ENCODE data around the gene SYT6.

Gene SYT6, protein sequence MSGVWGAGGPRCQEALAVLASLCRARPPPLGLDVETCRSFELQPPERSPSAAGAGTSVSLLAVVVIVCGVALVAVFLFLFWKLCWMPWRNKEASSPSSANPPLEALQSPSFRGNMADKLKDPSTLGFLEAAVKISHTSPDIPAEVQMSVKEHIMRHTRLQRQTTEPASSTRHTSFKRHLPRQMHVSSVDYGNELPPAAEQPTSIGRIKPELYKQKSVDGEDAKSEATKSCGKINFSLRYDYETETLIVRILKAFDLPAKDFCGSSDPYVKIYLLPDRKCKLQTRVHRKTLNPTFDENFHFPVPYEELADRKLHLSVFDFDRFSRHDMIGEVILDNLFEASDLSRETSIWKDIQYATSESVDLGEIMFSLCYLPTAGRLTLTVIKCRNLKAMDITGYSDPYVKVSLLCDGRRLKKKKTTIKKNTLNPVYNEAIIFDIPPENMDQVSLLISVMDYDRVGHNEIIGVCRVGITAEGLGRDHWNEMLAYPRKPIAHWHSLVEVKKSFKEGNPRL

GRCh38 chr1:114153261-114154145, at the start of gene SYT6:
Gene SYT6, minus strand, starts transcription at chr1:114153869. Its CDS starts 97 bp downstream, at chr1:114153772.
- DNase-seq: peak; percentile 12
- ATAC-seq: peak; percentile 9
- peak within 1 kb of the TSS; percentile 29 for H3K4me3 Mint-ChIP-seq

GRCh38 chr1:114201486-114201885, 47.8 kb upstream of the SYT6 start:
- no peaks in the 10 kb centered on the region for H3K9me3 Mint-ChIP-seq
- no peak overlapping the region for H3K4me3 Mint-ChIP-seq
- no peak overlapping the region for H3K27ac Mint-ChIP-seq
- peaks cover 24% of the 10 kb centered on the region for H3K27me3 Mint-ChIP-seq
- H3K36me3 Mint-ChIP-seq (ENCODE audit: low read depth): no peaks in the 10 kb centered on the region
- DNase-seq: no peak
- no peak for ATAC-seq
- H3K4me1 Mint-ChIP-seq: no peaks in the 10 kb centered on the region

More at GRCh38 chr1:114153261-114154145, at the start of gene SYT6:
- Mint-ChIP-seq H3K27me3 (peaks cover 79% of the 10 kb centered on the region), H3K27ac (no peak within 1 kb of the TSS), H3K4me1 (peaks cover 9% of the 10 kb centered on the region), H3K36me3 (ENCODE audit: low read depth) (no peaks in the 10 kb centered on the region), H3K9me3 (no peaks in the 10 kb centered on the region)

GRCh38 chr1:114199017-114199594, 45.4 kb upstream of the SYT6 start:
- H3K4me1 Mint-ChIP-seq: no peaks in the 10 kb centered on the region
- peaks cover 38% of the 10 kb centered on the region for H3K27me3 Mint-ChIP-seq
- no peak for ATAC-seq
- no peaks in the 10 kb centered on the region for H3K9me3 Mint-ChIP-seq
- no peak for DNase-seq
- H3K36me3 Mint-ChIP-seq (ENCODE audit: low read depth): no peaks in the 10 kb centered on the region
- H3K4me3 Mint-ChIP-seq: no peak overlapping the region
- no peak overlapping the region for H3K27ac Mint-ChIP-seq

DNA sequence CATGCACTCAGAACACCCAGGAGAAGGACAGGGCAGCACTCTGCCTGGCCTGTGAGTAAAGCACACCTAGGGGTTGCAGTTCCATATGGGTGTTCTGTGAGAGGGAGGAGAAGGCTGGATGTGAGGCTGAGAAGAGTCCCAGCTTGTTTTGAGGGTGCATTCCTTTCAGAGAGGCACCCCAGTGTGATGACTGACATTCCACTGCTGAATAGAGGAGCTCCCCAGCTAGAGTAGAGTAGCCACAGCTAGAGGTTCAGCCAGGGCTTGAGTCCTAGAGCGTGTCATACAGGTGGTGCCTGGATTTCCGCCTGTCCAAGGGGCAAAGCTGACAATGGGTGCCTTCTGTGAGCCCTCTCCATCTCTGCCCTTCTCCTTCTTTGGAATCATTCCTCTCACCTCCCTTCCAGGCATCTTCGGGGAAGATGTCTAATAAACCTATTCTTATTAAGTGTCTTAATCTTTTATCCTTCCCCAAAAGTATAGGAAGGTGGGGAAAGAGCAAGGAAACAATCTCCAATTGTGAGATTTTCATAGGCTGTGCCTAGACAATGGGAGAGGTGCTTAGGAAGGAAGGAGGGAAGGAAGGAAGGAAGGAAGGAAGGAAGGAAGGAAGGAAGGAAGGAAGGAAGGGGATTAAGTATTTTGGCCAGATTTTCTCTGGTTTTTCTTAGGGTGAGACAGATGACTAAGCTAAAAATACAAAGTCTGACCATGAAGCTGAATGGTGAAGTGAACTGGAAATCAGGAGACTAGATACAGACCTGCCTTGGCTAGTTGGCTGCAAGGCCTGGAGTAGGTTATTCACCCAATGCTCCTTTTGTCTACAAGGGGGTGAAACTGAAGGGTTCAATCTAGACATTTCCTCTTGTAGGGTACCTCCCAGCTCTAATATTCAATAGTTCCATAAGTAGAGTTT, 43.6 kb upstream of the SYT6 start:
- H3K27me3 Mint-ChIP-seq: peaks cover 42% of the 10 kb centered on the region
- no peak for ATAC-seq
- no peak for DNase-seq
- no peaks in the 10 kb centered on the region for H3K9me3 Mint-ChIP-seq
- no peaks in the 10 kb centered on the region for H3K36me3 Mint-ChIP-seq (ENCODE audit: low read depth)
- no peak overlapping the region for H3K27ac Mint-ChIP-seq
- H3K4me1 Mint-ChIP-seq: no peaks in the 10 kb centered on the region
- no peak overlapping the region for H3K4me3 Mint-ChIP-seq

- no peak overlapping the region for H3K27ac Mint-ChIP-seq
- ATAC-seq (no peak), DNase-seq (no peak)
- peaks cover 40% of the 10 kb centered on the region for H3K27me3 Mint-ChIP-seq
- no peaks in the 10 kb centered on the region for H3K36me3 Mint-ChIP-seq (ENCODE audit: low read depth)
- H3K4me1 Mint-ChIP-seq: no peaks in the 10 kb centered on the region
- no peaks in the 10 kb centered on the region for H3K9me3 Mint-ChIP-seq
- H3K4me3 Mint-ChIP-seq: no peak overlapping the region
Measured at GRCh38 chr1:114195819-114196218, 42.1 kb upstream of the SYT6 start.

- ATAC-seq (no peak), DNase-seq (no peak)
- Mint-ChIP-seq H3K4me1 (no peaks in the 10 kb centered on the region), H3K36me3 (ENCODE audit: low read depth) (no peaks in the 10 kb centered on the region), H3K4me3 (no peak overlapping the region), H3K9me3 (no peaks in the 10 kb centered on the region), H3K27ac (no peak overlapping the region), H3K27me3 (peaks cover 26% of the 10 kb centered on the region)
Measured at GRCh38 chr1:114192328-114192727, 38.7 kb upstream of the SYT6 start.

GRCh38 chr1:114189398-114189797, 35.7 kb upstream of the SYT6 start:
- Mint-ChIP-seq H3K27me3 (peaks cover 6% of the 10 kb centered on the region), H3K4me3 (no peak overlapping the region), H3K27ac (no peak overlapping the region), H3K4me1 (no peaks in the 10 kb centered on the region), H3K36me3 (ENCODE audit: low read depth) (no peaks in the 10 kb centered on the region), H3K9me3 (no peaks in the 10 kb centered on the region)
- no peak for ATAC-seq
- no peak for DNase-seq

DNA sequence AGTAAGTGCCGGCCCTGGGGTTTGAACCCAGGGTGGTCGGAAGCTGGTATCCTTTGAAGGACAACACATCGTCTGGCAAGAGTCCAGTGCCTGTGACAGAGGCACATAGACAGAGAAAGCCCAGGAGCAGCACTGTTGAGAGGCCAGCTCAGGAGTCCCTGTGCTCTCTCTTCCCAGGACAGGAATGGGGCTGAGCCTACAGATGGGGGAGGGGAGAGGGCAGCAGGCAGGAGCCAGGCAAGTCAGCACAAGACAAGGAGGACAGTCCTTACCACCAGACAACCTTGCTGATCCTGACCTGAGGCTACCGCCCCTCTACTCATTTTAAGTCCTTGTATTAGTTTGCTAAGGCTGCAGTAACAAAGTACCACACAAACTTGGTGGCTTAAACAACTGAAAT, 27.7 kb upstream of the SYT6 start:
- H3K4me3 Mint-ChIP-seq: no peak overlapping the region
- no peaks in the 10 kb centered on the region for H3K27me3 Mint-ChIP-seq
- no peak for ATAC-seq
- no peak overlapping the region for H3K27ac Mint-ChIP-seq
- H3K9me3 Mint-ChIP-seq: no peaks in the 10 kb centered on the region
- no peaks in the 10 kb centered on the region for H3K36me3 Mint-ChIP-seq (ENCODE audit: low read depth)
- no peak for DNase-seq
- no peaks in the 10 kb centered on the region for H3K4me1 Mint-ChIP-seq

GRCh38 chr1:114180742-114181141, 27.1 kb upstream of the SYT6 start:
- Mint-ChIP-seq H3K4me1 (no peaks in the 10 kb centered on the region), H3K4me3 (no peak overlapping the region), H3K9me3 (no peaks in the 10 kb centered on the region), H3K27ac (no peak overlapping the region), H3K36me3 (ENCODE audit: low read depth) (no peaks in the 10 kb centered on the region), H3K27me3 (no peaks in the 10 kb centered on the region)
- ATAC-seq (no peak), DNase-seq (no peak)

DNA sequence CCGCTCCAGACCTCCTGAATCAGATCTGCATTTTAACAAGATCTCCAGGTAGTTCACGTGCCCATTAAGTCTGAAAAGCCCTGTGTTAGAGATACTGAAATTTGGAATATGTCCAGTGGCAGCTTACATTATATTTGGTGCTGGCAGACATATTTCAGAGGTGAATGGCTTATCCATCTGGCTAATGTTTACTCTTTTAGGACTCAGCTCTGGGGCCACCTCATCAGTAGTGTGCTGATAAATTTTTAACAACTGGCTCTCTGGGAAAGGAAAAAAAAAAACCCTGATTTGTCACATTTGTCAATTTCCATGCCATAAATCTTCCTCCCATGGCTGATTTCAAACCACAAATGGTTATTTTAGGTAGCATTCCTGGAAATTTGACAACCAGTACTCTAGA, 25.3 kb upstream of the SYT6 start:
- ATAC-seq (no peak), DNase-seq (no peak)
- H3K4me3 Mint-ChIP-seq: no peak overlapping the region
- no peaks in the 10 kb centered on the region for H3K27me3 Mint-ChIP-seq
- H3K4me1 Mint-ChIP-seq: no peaks in the 10 kb centered on the region
- H3K36me3 Mint-ChIP-seq (ENCODE audit: low read depth): no peaks in the 10 kb centered on the region
- H3K9me3 Mint-ChIP-seq: no peaks in the 10 kb centered on the region
- H3K27ac Mint-ChIP-seq: no peak overlapping the region

- Mint-ChIP-seq H3K4me3 (no peak overlapping the region), H3K27me3 (no peaks in the 10 kb centered on the region), H3K36me3 (ENCODE audit: low read depth) (no peaks in the 10 kb centered on the region), H3K4me1 (no peaks in the 10 kb centered on the region), H3K9me3 (no peaks in the 10 kb centered on the region), H3K27ac (no peak overlapping the region)
- ATAC-seq: no peak
- DNase-seq: no peak
Measured at GRCh38 chr1:114177282-114177681, 23.6 kb upstream of the SYT6 start.

DNA sequence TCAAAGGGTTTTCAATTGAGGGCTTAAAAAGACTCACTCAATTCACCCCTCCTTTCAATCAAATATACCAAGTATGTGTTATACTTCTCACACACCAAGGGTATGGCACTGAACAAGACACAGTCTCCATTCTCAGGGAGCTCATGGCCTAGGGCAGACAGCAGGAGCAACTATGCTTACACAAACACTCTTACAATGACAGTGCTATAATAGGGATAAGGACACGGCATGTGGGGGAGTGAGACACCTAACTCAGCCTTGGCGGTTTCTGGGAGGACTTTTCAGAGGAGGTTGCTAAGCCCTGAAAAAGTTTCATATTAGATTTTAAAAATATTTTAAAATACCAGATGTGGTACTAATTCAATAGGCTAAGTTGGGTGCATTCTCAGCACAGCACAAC, 22.7 kb upstream of the SYT6 start:
- Mint-ChIP-seq H3K4me3 (no peak overlapping the region), H3K36me3 (ENCODE audit: low read depth) (no peaks in the 10 kb centered on the region), H3K27me3 (no peaks in the 10 kb centered on the region), H3K27ac (no peak overlapping the region), H3K4me1 (no peaks in the 10 kb centered on the region), H3K9me3 (no peaks in the 10 kb centered on the region)
- ATAC-seq: no peak
- no peak for DNase-seq

- H3K36me3 Mint-ChIP-seq (ENCODE audit: low read depth): no peaks in the 10 kb centered on the region
- ATAC-seq (no peak), DNase-seq (no peak)
- H3K9me3 Mint-ChIP-seq: no peaks in the 10 kb centered on the region
- H3K4me3 Mint-ChIP-seq: no peak overlapping the region
- no peak overlapping the region for H3K27ac Mint-ChIP-seq
- H3K4me1 Mint-ChIP-seq: peaks cover 10% of the 10 kb centered on the region
- H3K27me3 Mint-ChIP-seq: peaks cover 3% of the 10 kb centered on the region
Measured at GRCh38 chr1:114173680-114174079, 20.0 kb upstream of the SYT6 start.

DNA sequence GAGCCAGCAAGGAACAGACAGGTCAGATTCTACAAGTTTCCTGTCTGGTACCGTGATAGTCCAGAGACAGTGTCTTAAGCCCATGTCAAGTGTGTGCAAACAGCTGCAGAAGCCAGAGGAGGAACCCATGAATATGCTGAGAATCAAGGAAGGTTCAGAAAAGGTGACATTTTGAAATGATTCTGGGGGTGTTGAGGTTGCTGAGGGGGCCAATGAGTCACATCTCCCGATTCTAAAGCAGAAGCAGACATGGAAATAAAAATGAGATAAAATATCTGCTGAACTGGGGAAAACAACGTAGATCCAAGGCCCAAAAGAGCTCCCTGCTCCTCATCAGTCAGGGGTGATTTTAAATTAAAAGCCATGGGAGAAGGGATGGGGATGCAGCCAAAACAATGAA, 15.8 kb upstream of the SYT6 start:
- peaks cover 22% of the 10 kb centered on the region for H3K4me1 Mint-ChIP-seq
- H3K36me3 Mint-ChIP-seq (ENCODE audit: low read depth): no peaks in the 10 kb centered on the region
- no peak overlapping the region for H3K4me3 Mint-ChIP-seq
- peaks cover 6% of the 10 kb centered on the region for H3K27me3 Mint-ChIP-seq
- no peak overlapping the region for H3K27ac Mint-ChIP-seq
- H3K9me3 Mint-ChIP-seq: no peaks in the 10 kb centered on the region
- no peak for DNase-seq
- ATAC-seq: peak; percentile 34

Data from activated naive CD8-positive, alpha-beta T cell treated with anti-CD3 and anti-CD28 coated beads, Interleukin-2, amount 50 U/mL, for 24 hours (primary cell).